SK-N-SH treated with all-trans-retinoic acid at 6 μM for 48 hours (cell line): ENCODE results near the gene INPP5B.

Experiments
- ATAC-seq: fragments of 200-7000 bp; cut with Tn5 transposase; 3 replicates; pipeline ENCODE4 v1.9.1; 2020; ENCODE audit warnings: mild to moderate bottlenecking, moderate library complexity
- BACH2 ChIP-seq: fragments of 250-450 bp; sonication (Bioruptor Pico); IDR thresholded peaks from 2 replicates; pipeline ENCODE4 v1.9.0; 2021; ENCODE audit warnings: mild to moderate bottlenecking, borderline replicate concordance
- CSDC2 ChIP-seq: fragments of 250-450 bp; sonication (Bioruptor Pico); IDR thresholded peaks from 2 replicates; pipeline ENCODE4 v1.5.0; 2020; ENCODE audit warnings: mild to moderate bottlenecking, moderate library complexity
- ESRRG ChIP-seq: fragments of 250-450 bp; sonication (Bioruptor Pico); IDR thresholded peaks from 2 replicates; pipeline ENCODE4 v1.6.1; 2021; ENCODE audit warnings: mild to moderate bottlenecking
- ISL1 ChIP-seq: fragments of 250-450 bp; sonication (Bioruptor Pico); IDR thresholded peaks from 2 replicates; pipeline ENCODE4 v2.1.2; 2022; ENCODE audit warnings: mild to moderate bottlenecking, moderate library complexity
- PPARA ChIP-seq: fragments of 250-450 bp; sonication (Bioruptor Pico); IDR thresholded peaks from 2 replicates; pipeline ENCODE4 v1.5.0; 2020; ENCODE audit warnings: mild to moderate bottlenecking, borderline replicate concordance
- RARB ChIP-seq: fragments of 250-450 bp; sonication (Bioruptor Pico); IDR thresholded peaks from 2 replicates; pipeline ENCODE4 v1.8.0; 2021; ENCODE audit warnings: mild to moderate bottlenecking, moderate library complexity
- SNAI2 ChIP-seq: fragments of 250-450 bp; sonication (Bioruptor Pico); IDR thresholded peaks from 2 replicates; pipeline ENCODE4 v1.5.0; 2020; ENCODE audit warnings: mild to moderate bottlenecking, moderate library complexity
- TCF4 ChIP-seq: fragments of 250-450 bp; sonication (Bioruptor Pico); IDR thresholded peaks from 2 replicates; pipeline ENCODE4 v1.8.0; 2021; ENCODE audit warnings: mild to moderate bottlenecking, moderate library complexity, borderline replicate concordance
- ZC3H10 ChIP-seq: fragments of 250-450 bp; sonication (Bioruptor Pico); IDR thresholded peaks from 2 replicates; pipeline ENCODE4 v1.5.1; 2021; ENCODE audit warnings: mild to moderate bottlenecking, moderate library complexity
- ZFP3 ChIP-seq: fragments of 250-450 bp; sonication (Bioruptor Pico); IDR thresholded peaks from 2 replicates; pipeline ENCODE4 v1.5.0; 2020; ENCODE audit warnings: mild to moderate bottlenecking, moderate library complexity
- ZNF70 ChIP-seq: fragments of 450-650 bp; formaldehyde crosslinking; IDR thresholded peaks from 2 replicates; pipeline ENCODE4 v1.5.0; 2020; ENCODE audit warnings: mild to moderate bottlenecking, moderate library complexity
- ZNF8 ChIP-seq: fragments of 450-650 bp; formaldehyde crosslinking; IDR thresholded peaks from 2 replicates; pipeline ENCODE4 v1.5.0; 2020; ENCODE audit warnings: mild to moderate bottlenecking, moderate library complexity
- TF ChIP-seq, protein P1 (sequence below): fragments of 250-450 bp; sonication (Bioruptor Pico); IDR thresholded peaks from 2 replicates; pipeline ENCODE4 v1.5.1; 2021; ENCODE audit warnings: mild to moderate bottlenecking, moderate library complexity
- TF ChIP-seq, protein P2 (sequence below): fragments of 250-450 bp; sonication (Bioruptor Pico); IDR thresholded peaks from 2 replicates; pipeline ENCODE4 v1.5.0; 2020; ENCODE audit warnings: mild to moderate bottlenecking, moderate library complexity
- TF ChIP-seq, protein P3 (sequence below): fragments of 250-450 bp; sonication (Bioruptor Pico); IDR thresholded peaks from 2 replicates; pipeline ENCODE4 v1.5.1; 2020; ENCODE audit warnings: low read depth, mild to moderate bottlenecking, moderate library complexity
- TF ChIP-seq, protein P4 (sequence below): fragments of 250-450 bp; sonication (Bioruptor Pico); IDR thresholded peaks from 2 replicates; pipeline ENCODE4 v1.8.0; 2020; ENCODE audit warnings: mild to moderate bottlenecking, moderate library complexity, borderline replicate concordance
- TF ChIP-seq, protein P5 (sequence below): fragments of 250-450 bp; sonication (Bioruptor Pico); IDR thresholded peaks from 2 replicates; pipeline ENCODE4 v1.8.0; 2021; ENCODE audit warnings: low read depth, mild to moderate bottlenecking, moderate library complexity, borderline replicate concordance

Gene INPP5B

DNA sequence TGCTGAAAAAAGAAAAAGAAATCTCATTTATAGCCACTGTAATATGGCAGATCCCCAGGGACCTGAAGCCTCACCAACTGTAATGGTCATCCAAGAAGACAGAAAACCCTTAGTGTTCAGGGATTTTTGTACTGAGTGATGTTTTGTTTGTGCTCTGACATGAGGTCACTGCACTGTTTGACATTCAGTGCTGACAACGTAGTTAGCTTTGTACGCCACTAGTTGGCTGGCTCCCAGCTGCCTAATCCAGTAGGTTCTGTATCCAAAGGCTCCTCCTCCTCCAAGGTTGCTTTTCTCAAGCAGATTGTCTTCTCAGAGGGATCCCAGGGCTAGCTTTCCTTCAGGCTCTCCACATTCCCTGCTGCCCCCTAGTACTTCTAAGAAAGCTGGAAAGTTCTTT lies 129.4 kb downstream of the INPP5B start:
- no peak for TF ChIP-seq TCF4 (CRISPR knock-in tag)
- TF ChIP-seq, protein P1, sequence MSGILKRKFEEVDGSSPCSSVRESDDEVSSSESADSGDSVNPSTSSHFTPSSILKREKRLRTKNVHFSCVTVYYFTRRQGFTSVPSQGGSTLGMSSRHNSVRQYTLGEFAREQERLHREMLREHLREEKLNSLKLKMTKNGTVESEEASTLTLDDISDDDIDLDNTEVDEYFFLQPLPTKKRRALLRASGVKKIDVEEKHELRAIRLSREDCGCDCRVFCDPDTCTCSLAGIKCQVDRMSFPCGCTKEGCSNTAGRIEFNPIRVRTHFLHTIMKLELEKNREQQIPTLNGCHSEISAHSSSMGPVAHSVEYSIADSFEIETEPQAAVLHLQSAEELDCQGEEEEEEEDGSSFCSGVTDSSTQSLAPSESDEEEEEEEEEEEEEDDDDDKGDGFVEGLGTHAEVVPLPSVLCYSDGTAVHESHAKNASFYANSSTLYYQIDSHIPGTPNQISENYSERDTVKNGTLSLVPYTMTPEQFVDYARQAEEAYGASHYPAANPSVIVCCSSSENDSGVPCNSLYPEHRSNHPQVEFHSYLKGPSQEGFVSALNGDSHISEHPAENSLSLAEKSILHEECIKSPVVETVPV (CRISPR knock-in tag) = no peak
- TF ChIP-seq, protein P2, sequence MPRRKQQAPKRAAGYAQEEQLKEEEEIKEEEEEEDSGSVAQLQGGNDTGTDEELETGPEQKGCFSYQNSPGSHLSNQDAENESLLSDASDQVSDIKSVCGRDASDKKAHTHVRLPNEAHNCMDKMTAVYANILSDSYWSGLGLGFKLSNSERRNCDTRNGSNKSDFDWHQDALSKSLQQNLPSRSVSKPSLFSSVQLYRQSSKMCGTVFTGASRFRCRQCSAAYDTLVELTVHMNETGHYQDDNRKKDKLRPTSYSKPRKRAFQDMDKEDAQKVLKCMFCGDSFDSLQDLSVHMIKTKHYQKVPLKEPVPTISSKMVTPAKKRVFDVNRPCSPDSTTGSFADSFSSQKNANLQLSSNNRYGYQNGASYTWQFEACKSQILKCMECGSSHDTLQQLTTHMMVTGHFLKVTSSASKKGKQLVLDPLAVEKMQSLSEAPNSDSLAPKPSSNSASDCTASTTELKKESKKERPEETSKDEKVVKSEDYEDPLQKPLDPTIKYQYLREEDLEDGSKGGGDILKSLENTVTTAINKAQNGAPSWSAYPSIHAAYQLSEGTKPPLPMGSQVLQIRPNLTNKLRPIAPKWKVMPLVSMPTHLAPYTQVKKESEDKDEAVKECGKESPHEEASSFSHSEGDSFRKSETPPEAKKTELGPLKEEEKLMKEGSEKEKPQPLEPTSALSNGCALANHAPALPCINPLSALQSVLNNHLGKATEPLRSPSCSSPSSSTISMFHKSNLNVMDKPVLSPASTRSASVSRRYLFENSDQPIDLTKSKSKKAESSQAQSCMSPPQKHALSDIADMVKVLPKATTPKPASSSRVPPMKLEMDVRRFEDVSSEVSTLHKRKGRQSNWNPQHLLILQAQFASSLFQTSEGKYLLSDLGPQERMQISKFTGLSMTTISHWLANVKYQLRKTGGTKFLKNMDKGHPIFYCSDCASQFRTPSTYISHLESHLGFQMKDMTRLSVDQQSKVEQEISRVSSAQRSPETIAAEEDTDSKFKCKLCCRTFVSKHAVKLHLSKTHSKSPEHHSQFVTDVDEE (CRISPR knock-in tag) = no peak
- TF ChIP-seq ZFP3 (CRISPR knock-in tag) = no peak
- TF ChIP-seq ISL1 (CRISPR knock-in tag) = no peak
- TF ChIP-seq SNAI2 (CRISPR knock-in tag) = no peak
- TF ChIP-seq ZNF70 (CRISPR knock-in tag) = no peak
- TF ChIP-seq RARB (CRISPR knock-in tag) = no peak
- TF ChIP-seq ESRRG (CRISPR knock-in tag) = no peak
- TF ChIP-seq ZC3H10 (CRISPR knock-in tag) = no peak
- TF ChIP-seq, protein P3, sequence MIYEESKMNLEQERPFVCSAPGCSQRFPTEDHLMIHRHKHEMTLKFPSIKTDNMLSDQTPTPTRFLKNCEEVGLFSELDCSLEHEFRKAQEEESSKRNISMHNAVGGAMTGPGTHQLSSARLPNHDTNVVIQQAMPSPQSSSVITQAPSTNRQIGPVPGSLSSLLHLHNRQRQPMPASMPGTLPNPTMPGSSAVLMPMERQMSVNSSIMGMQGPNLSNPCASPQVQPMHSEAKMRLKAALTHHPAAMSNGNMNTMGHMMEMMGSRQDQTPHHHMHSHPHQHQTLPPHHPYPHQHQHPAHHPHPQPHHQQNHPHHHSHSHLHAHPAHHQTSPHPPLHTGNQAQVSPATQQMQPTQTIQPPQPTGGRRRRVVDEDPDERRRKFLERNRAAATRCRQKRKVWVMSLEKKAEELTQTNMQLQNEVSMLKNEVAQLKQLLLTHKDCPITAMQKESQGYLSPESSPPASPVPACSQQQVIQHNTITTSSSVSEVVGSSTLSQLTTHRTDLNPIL (CRISPR knock-in tag) = no peak
- TF ChIP-seq, protein P4, sequence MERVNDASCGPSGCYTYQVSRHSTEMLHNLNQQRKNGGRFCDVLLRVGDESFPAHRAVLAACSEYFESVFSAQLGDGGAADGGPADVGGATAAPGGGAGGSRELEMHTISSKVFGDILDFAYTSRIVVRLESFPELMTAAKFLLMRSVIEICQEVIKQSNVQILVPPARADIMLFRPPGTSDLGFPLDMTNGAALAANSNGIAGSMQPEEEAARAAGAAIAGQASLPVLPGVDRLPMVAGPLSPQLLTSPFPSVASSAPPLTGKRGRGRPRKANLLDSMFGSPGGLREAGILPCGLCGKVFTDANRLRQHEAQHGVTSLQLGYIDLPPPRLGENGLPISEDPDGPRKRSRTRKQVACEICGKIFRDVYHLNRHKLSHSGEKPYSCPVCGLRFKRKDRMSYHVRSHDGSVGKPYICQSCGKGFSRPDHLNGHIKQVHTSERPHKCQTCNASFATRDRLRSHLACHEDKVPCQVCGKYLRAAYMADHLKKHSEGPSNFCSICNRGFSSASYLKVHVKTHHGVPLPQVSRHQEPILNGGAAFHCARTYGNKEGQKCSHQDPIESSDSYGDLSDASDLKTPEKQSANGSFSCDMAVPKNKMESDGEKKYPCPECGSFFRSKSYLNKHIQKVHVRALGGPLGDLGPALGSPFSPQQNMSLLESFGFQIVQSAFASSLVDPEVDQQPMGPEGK (CRISPR knock-in tag) = no peak
- TF ChIP-seq CSDC2 = no peak
- TF ChIP-seq BACH2 (CRISPR knock-in tag) = no peak
- no peak for TF ChIP-seq PPARA (CRISPR knock-in tag)
- no peak for ATAC-seq

DNA sequence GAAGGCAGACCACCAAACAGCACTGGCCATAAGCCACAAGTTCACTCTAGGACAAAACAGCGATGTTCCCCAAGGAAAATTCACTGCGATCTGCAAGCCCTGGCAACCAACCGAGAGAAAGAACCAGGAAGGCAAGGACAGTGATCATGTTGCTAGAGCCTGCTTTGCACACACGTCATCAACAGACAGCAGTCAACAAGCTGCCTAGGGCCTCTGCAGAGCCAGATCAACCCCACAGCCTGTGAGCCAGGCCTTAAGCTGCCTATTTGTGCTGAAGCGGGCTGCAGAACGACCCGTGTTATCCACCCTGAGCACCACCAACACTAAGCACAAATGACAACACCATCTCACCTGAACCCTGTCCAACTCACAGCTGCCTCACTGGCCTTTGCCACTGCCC lies 132.6 kb downstream of the INPP5B start:
- TF ChIP-seq, protein P5, sequence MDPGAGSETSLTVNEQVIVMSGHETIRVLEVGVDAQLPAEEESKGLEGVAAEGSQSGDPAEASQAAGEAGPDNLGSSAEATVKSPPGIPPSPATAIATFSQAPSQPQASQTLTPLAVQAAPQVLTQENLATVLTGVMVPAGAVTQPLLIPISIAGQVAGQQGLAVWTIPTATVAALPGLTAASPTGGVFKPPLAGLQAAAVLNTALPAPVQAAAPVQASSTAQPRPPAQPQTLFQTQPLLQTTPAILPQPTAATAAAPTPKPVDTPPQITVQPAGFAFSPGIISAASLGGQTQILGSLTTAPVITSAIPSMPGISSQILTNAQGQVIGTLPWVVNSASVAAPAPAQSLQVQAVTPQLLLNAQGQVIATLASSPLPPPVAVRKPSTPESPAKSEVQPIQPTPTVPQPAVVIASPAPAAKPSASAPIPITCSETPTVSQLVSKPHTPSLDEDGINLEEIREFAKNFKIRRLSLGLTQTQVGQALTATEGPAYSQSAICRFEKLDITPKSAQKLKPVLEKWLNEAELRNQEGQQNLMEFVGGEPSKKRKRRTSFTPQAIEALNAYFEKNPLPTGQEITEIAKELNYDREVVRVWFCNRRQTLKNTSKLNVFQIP = no peak
- ATAC-seq = no peak

DNA sequence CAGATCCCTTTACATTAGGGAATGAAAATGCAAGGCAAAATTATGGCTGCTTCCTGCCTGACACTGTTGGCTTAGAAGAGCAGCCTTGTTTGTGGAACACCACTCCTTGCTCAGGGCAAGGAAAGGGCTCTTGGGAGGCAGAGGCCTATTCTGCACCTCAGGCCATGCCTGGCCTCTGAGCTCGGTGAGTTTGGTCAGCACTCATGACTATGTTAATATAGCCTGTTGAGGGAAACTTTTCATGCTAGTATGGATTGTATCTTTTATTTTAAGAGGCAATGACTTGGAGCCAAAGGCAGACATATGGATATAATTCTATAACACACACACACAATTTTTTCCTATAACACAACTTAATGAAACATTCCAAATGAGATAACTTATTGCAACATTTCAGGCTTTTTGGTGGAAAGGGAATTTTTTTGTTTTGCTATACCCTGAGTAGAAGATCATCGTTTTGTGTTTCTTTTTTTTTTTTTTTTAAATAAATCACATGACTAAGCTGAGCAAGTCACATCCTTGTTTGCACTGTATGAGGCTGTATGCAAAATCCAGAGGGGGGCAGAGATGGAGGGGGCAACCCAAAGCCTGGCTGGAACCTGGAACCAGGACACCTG lies 133.2 kb downstream of the INPP5B start:
- TF ChIP-seq PPARA (CRISPR knock-in tag) (no peak), ESRRG (CRISPR knock-in tag) (no peak), ZNF8 (no peak), CSDC2 (no peak), TCF4 (CRISPR knock-in tag) (no peak), ISL1 (CRISPR knock-in tag) (no peak), BACH2 (CRISPR knock-in tag) (no peak), ZC3H10 (CRISPR knock-in tag) (no peak), SNAI2 (CRISPR knock-in tag) (no peak), RARB (CRISPR knock-in tag) (no peak)
- TF ChIP-seq, protein P1 (CRISPR knock-in tag) = no peak
- ATAC-seq = no peak
